ENCODE measurements around the gene UBA5. TPM values are rescaled to one million over a fixed set of nuclear protein-coding genes. Genes with fewer than 3 reads are reported as not detected.

Gene UBA5
- total RNA-seq, 4 donors from 2014 or later: 23.3 to 35.0 (median 29.0) TPM

- WGBS, 2 donors: 1 to 3% methylated on average over 44 to 47 of the region's 47 CpGs
- TF ChIP-seq CTCF (IDR thresholded peaks at IDR 0.05) (no peak), POLR2A (IDR thresholded peaks at IDR 0.05) (no peak)
These were observed 61.5 kb downstream of the UBA5 start for GRCh38 chr3:132721479-132722164.

GRCh38 chr3:132722165-132723023, 62.3 kb downstream of the UBA5 start, which contains the start of gene NPHP3:
Gene NPHP3 (minus strand): TSS chr3:132722409. CDS start chr3:132722355, 54 bp downstream.
- peak; percentile 95 to 99 for DNase-seq (ENCODE audit: low spot score in 2 of 2)
- H3K4me3 ChIP-seq (ENCODE audit: low read depth, poor library complexity, severe bottlenecking): peak within 1 kb of the TSS; percentile 87
- intact Hi-C loops (cut with DNase I; ENCODE audit: low total_unique reads): no loop called here
- WGBS, 2 donors: 1 to 3% methylated on average over 52 to 67 of the region's 96 CpGs
- no peak for TF ChIP-seq CTCF (IDR thresholded peaks at IDR 0.05)
- no peak for TF ChIP-seq POLR2A (IDR thresholded peaks at IDR 0.05)

More at GRCh38 chr3:132721479-132722164, 61.5 kb downstream of the UBA5 start:
- peak overlapping the region; percentile 87 for H3K4me3 ChIP-seq (ENCODE audit: low read depth, poor library complexity, severe bottlenecking)
- peak; percentile 64 to 93 for DNase-seq (ENCODE audit: low spot score in 2 of 2)
- intact Hi-C loops (cut with DNase I; ENCODE audit: low total_unique reads): no loop called here

GRCh38 chr3:132723024-132723950, 63.2 kb downstream of the UBA5 start:
- WGBS, 2 donors: 11 to 14% methylated on average over 19 of the region's 19 CpGs
- intact Hi-C loops (cut with DNase I; ENCODE audit: low total_unique reads): no loop called here
- peak overlapping the region; percentile 16 for H3K4me3 ChIP-seq (ENCODE audit: low read depth, poor library complexity, severe bottlenecking)
- no peak for TF ChIP-seq CTCF (IDR thresholded peaks at IDR 0.05)
- TF ChIP-seq POLR2A (IDR thresholded peaks at IDR 0.05): no peak
- no peak for DNase-seq (ENCODE audit: low spot score in 2 of 2)

GRCh38 chr3:132726341-132726823, 66.3 kb downstream of the UBA5 start:
- DNase-seq (ENCODE audit: low spot score in 2 of 2): no peak

More at GRCh38 chr3:132726341-132726823, 66.3 kb downstream of the UBA5 start:
- TF ChIP-seq CTCF (IDR thresholded peaks at IDR 0.05) (peak in 1 of 3 donors; percentile 24), POLR2A (IDR thresholded peaks at IDR 0.05) (no peak)
- intact Hi-C loops (cut with DNase I; ENCODE audit: low total_unique reads): loop anchor here (5.0 kb wide), 1 partner anchor 311 kb away; the partner anchor contains the start of gene TMEM108
- no peak overlapping the region for H3K4me3 ChIP-seq (ENCODE audit: low read depth, poor library complexity, severe bottlenecking)
- WGBS, 2 donors: 19 to 20% methylated on average over 2 of the region's 2 CpGs

Other genes with a start within 250 kb of the UBA5 start
- gene DNAJC13, start 242.8 kb upstream of the UBA5 start, total RNA-seq: 10 to 100 TPM; 25.4 to 54.1 (median 31.2) TPM
- 1 to 10 TPM; 1.8 to 5.6 (median 4.9) TPM for gene ACKR4, start 63.1 kb upstream of the UBA5 start, total RNA-seq
- 10 to 100 TPM in 3 of 4 donors, 1 to 10 TPM in 1; 9.1 to 20.1 (median 16.0) TPM for gene ACAD11, start 520 bp upstream of the UBA5 start, total RNA-seq
- gene NPHP3, start 62.1 kb downstream of the UBA5 start, total RNA-seq: 10 to 100 TPM; 16.3 to 37.1 (median 30.2) TPM